Gastroesophageal sphincter (tissue), 3 donors: ENCODE measurements around the gene ASTL.

Source experiments
- EP300 ChIP-seq: sonication (generic); formaldehyde crosslinking; IDR thresholded peaks from one replicate; pipeline ENCODE4 v1.6.1; 2017; ENCODE audit warnings: antibody characterized with exemption, mild to moderate bottlenecking
- POLR2A ChIP-seq, 2 donors: fragments of 450-650 bp; IDR thresholded peaks; one replicate each; pipeline ENCODE4 v1.6.1; 2017; ENCODE audit warnings: antibody characterized with exemption in 2 of 2, mild to moderate bottlenecking in 2 of 2, moderate library complexity in 1 of 2
- POLR2AphosphoS5 ChIP-seq: sonication (generic); formaldehyde crosslinking; IDR thresholded peaks from one replicate; pipeline ENCODE4 v1.6.1; 2017; ENCODE audit warnings: antibody characterized with exemption
- TF ChIP-seq, protein P1 (sequence below), 4 experiments: fragments of 200-600 bp in 2 of 4; fragments of 450-650 bp in 2 of 4; sonication (generic) in 1 of 4; IDR thresholded peaks; one replicate each; pipeline ENCODE4 v1.5.1; 2017 to 2019; ENCODE audit warnings: antibody characterized with exemption in 4 of 4, mild to moderate bottlenecking in 2 of 4, moderate library complexity in 2 of 4

DNA sequence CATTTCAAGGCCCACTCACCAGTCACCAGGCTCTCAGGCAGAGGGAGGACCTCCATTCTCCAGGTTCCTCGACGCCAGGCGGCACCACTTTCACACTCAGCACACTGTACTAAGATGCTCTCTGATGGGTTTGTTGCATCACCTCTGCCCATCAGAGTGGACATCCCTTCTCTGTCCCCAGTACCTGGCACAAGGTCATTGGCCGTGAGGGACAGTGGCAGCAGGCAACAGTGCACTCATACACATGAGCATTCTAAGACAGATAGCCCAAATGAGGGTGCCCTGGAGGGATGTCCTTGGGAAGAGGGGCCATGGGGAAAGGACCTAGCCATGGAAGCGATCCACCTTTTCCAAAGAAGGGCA is 18.9 kb downstream of the ASTL start:
- TF ChIP-seq POLR2A (IDR thresholded peaks at IDR 0.05) = no peak
- TF ChIP-seq, protein P1, sequence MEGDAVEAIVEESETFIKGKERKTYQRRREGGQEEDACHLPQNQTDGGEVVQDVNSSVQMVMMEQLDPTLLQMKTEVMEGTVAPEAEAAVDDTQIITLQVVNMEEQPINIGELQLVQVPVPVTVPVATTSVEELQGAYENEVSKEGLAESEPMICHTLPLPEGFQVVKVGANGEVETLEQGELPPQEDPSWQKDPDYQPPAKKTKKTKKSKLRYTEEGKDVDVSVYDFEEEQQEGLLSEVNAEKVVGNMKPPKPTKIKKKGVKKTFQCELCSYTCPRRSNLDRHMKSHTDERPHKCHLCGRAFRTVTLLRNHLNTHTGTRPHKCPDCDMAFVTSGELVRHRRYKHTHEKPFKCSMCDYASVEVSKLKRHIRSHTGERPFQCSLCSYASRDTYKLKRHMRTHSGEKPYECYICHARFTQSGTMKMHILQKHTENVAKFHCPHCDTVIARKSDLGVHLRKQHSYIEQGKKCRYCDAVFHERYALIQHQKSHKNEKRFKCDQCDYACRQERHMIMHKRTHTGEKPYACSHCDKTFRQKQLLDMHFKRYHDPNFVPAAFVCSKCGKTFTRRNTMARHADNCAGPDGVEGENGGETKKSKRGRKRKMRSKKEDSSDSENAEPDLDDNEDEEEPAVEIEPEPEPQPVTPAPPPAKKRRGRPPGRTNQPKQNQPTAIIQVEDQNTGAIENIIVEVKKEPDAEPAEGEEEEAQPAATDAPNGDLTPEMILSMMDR (IDR thresholded peaks at IDR 0.05) = no peak
- TF ChIP-seq POLR2AphosphoS5 = no peak
- TF ChIP-seq EP300 = no peak
